CD4-positive, alpha-beta T cell treated with Interleukin-17A for 4 hours (primary cell): ENCODE measurements around the gene DIP2C.

Experiments used
- DNase-seq: peaks from one replicate; pipeline ENCODE4 v3.0.0-alpha.2; 2020; ENCODE audit warnings: mixed read lengths

The DIP2C gene

DNA sequence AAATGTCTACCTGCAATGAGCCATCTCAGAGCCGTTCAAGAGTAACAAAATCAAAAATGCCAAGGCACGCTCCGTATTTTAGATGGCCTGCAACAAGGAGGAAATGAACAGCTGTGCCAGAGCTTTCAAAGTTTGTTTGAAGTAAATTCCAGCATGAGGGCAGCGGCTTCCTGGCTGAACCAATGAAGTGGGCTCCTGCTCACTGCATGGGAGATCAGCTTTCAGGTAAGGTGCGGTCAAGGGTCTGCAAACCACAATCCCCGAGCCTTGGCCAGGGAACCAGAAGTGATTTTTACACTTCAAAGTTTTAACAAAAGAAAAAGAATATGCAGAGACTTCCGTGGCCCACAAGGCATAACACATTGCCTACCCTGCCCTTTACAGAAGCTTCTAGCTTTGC lies 120.6 kb downstream of the DIP2C start:
- DNase-seq: no peak

- no peak for DNase-seq
Observed at GRCh38 chr10:567869-568268, 121.6 kb downstream of the DIP2C start.

GRCh38 chr10:566241-566885 lies 123.1 kb downstream of the DIP2C start:
- no peak for DNase-seq

- no peak for DNase-seq
Observed at GRCh38 chr10:565676-566075, 123.8 kb downstream of the DIP2C start.

GRCh38 chr10:565146-565545 lies 124.3 kb downstream of the DIP2C start:
- DNase-seq: no peak

GRCh38 chr10:563827-564226 lies 125.6 kb downstream of the DIP2C start:
- no peak for DNase-seq

GRCh38 chr10:562142-562541 lies 127.3 kb downstream of the DIP2C start:
- no peak for DNase-seq

GRCh38 chr10:561721-562120 lies 127.7 kb downstream of the DIP2C start:
- DNase-seq: no peak

GRCh38 chr10:560314-560992 lies 129.0 kb downstream of the DIP2C start:
- DNase-seq: no peak

- DNase-seq: no peak
Observed at GRCh38 chr10:559767-560047, 129.8 kb downstream of the DIP2C start.

- no peak for DNase-seq
Observed at GRCh38 chr10:558891-559766, 130.3 kb downstream of the DIP2C start.

GRCh38 chr10:558364-558763 lies 131.1 kb downstream of the DIP2C start:
- no peak for DNase-seq

- DNase-seq: peak; percentile 9
Observed at GRCh38 chr10:557792-558328, 131.6 kb downstream of the DIP2C start.

DNA sequence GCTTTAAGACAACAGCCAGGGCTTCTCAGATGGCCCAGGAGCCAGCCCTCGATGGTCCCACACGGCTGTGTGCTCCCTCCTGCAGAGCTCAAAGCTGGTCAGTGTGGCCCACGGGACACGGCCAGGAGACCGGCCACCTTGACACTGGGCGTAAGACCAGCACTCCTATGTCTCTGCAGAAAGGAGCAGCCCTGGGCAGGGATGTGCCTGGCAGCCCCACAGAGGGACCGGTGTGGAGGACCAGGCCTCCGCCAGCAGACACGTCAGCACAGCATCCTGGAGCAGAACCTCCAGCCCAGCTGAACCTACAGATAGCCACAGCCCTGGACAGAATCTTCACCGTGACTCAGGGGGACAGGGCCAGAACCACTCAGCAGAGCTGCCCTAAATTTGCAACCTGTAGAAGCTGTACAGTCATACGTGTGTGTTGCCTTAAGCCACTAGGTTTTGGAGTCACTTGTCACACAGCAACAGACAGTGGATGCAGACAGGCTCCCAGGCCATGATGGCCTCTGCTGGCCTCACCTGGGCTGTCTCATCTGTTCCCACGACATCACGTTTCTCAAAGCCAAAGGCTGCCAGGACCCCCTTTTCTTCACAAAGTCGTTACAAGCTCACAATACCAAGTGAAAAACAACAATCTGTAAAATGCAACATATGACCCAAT lies 132.4 kb downstream of the DIP2C start:
- no peak for DNase-seq

- DNase-seq: no peak
Observed at GRCh38 chr10:555682-556350, 133.7 kb downstream of the DIP2C start.

DNA sequence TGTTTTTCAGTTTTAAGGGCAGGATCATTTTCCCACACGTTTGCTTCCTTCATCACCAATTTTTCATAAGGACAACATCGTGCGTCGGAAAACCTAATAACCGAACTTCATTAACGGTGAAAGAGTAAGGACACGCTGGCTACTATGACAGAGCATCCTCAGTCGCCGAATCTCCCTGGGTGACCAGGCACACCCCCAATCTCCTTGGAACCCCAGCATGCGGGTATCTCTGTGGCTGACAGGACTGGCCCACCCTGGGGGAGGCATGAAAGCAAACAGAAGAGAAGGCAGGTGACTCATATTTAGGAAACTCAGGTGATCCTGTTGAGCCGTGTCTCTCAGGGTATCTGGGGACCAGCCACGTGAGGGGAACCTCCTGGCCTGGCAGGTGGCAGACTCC lies 134.2 kb downstream of the DIP2C start:
- DNase-seq: no peak

DNA sequence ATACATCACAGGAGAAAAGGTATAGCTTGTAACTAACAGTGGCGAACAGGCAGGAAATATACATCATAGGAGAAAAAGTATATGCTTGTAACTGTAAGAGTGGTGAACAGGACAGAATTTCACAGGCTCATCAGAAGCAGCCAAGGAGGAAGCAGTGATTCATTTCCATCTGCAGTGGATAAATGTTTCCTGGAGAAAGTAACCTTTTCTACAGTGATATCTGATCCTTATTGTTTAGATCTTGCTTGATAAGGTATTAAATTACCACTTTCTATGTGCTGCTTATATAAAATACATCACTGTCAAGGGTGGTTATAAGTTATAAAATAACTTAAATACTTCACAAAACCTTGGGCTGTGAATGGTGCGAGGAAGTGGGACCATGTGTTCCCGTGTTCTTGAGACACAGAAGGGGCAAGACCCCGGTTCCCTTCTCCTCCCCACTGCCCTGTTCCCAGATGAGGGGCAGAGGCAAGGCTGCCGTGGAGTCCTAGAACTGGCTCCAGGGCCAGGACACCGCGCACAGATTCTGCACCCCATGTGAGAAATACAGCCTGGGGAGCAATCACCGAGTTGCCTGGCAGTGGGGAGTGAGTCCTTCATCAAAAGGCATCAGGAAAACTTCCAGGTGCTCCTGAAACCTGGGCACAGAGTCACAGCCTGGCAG lies 135.2 kb downstream of the DIP2C start:
- no peak for DNase-seq

DNA sequence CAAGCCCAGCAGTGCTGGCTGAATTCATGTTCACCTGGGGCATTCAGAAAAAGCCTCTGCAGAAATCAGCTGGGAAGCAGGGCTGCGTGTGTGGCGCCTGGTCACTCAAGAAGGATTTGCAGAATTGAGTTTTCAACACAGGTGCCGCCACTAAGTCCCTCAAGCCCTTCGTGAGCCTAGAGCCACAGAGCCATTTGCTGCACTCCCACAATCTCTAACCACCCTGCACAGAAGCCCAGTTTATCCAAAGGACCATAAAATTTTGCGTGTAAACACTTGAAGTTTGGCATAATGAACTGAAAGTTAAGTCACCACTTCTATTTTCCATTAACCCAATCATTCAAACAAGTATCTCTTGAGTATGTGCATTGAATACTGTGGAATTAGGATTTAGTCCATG lies 136.2 kb downstream of the DIP2C start:
- DNase-seq: no peak

DNA sequence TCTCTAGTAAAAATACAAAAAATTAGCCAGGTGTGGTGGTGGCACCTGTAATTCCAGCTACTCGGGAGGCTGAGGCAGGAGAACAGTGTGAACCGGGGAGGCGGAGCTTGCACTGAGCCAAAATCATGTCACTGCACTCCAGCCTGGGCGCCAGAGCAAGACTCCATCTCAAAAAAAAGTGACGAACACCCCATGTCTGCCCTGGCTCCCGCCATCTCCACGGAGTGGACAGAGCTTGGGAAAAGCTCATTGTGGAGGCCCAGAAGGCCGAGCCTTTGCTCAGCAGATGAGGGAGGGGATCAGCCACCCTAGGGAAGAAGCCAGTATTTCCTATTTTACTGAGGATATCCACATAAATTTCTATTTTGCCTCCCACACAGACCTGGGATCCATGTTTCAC lies 136.8 kb downstream of the DIP2C start:
- no peak for DNase-seq

GRCh38 chr10:551373-552252 lies 137.9 kb downstream of the DIP2C start:
- DNase-seq: no peak
